ENCODE results near the gene R3HDM2.

The R3HDM2 gene

GRCh38 chr12:57224973-57225679 is 205.7 kb downstream of the R3HDM2 start:
- no peak for DNase-seq

- no peak for DNase-seq
These were observed 206.4 kb downstream of the R3HDM2 start for GRCh38 chr12:57224278-57224972.

- DNase-seq = no peak
These were observed 207.4 kb downstream of the R3HDM2 start for GRCh38 chr12:57223191-57224165.

- DNase-seq = no peak
These were observed 208.3 kb downstream of the R3HDM2 start for GRCh38 chr12:57222286-57223190.

GRCh38 chr12:57221169-57221917 is 209.5 kb downstream of the R3HDM2 start:
- DNase-seq = no peak

- DNase-seq = no peak
These were observed 210.1 kb downstream of the R3HDM2 start for GRCh38 chr12:57220770-57221168.

GRCh38 chr12:57219993-57220754 is 210.7 kb downstream of the R3HDM2 start:
- no peak for DNase-seq

GRCh38 chr12:57219205-57219992 is 211.4 kb downstream of the R3HDM2 start:
- no peak for DNase-seq

GRCh38 chr12:57218030-57218853 is 212.6 kb downstream of the R3HDM2 start:
- DNase-seq = no peak

- no peak for DNase-seq
These were observed 213.6 kb downstream of the R3HDM2 start for GRCh38 chr12:57216921-57217879.

- DNase-seq = no peak
These were observed 214.6 kb downstream of the R3HDM2 start, which contains the start of gene NXPH4 for GRCh38 chr12:57216014-57216911. Gene NXPH4, plus strand, starts transcription at chr12:57216794. Its CDS starts 176 bp downstream, at chr12:57216970.

- no peak for DNase-seq
These were observed 215.2 kb downstream of the R3HDM2 start for GRCh38 chr12:57215668-57216013.

GRCh38 chr12:57215065-57215464 is 215.8 kb downstream of the R3HDM2 start:
- no peak for DNase-seq

- DNase-seq = peak; percentile 67
These were observed 216.5 kb downstream of the R3HDM2 start for GRCh38 chr12:57214398-57214781.

- no peak for DNase-seq
These were observed 217.0 kb downstream of the R3HDM2 start for GRCh38 chr12:57213763-57214397.
